Endodermal cell (in vitro differentiated cells): Measurements from ENCODE around the gene PON1. TPM values are rescaled to one million over a fixed set of nuclear protein-coding genes. Genes with fewer than 3 reads are reported as not detected.

Experiments used
- DNase-seq: peaks from one replicate; pipeline ENCODE4 v3.0.0-alpha.2; 2017
- H3K27ac ChIP-seq: 2 replicates; pipeline ENCODE4 v1.5.1; 2013; ENCODE audit warnings: mild to moderate bottlenecking, low read depth, low read length, moderate library complexity
- H3K27me3 ChIP-seq: 2 replicates; pipeline ENCODE4 v1.6.1; 2013; ENCODE audit warnings: mild to moderate bottlenecking, low read length, moderate library complexity; ENCODE audit not compliant: insufficient read depth, control insufficient read depth, poor library complexity, severe bottlenecking
- H3K36me3 ChIP-seq: 2 replicates; pipeline ENCODE4 v1.7.0; 2013; ENCODE audit warnings: mild to moderate bottlenecking, low read length, moderate library complexity; ENCODE audit not compliant: control insufficient read depth, insufficient read depth
- H3K4me1 ChIP-seq: one replicate; pipeline ENCODE4 v1.7.0; 2013; ENCODE audit warnings: low read length; ENCODE audit not compliant: control insufficient read depth, insufficient read depth
- H3K4me3 ChIP-seq: 2 replicates; pipeline ENCODE4 v1.5.1; 2013; ENCODE audit warnings: mild to moderate bottlenecking, low read length, moderate library complexity
- H3K9ac ChIP-seq: 2 replicates; pipeline ENCODE4 v1.6.1; 2013; ENCODE audit warnings: mild to moderate bottlenecking, low read length, moderate library complexity; ENCODE audit not compliant: poor library complexity, severe bottlenecking; ENCODE audit errors: extremely low read depth
- H3K9me3 ChIP-seq: 2 replicates; pipeline ENCODE4 v1.6.1; 2013; ENCODE audit warnings: mild to moderate bottlenecking, low read length, moderate library complexity; ENCODE audit not compliant: control insufficient read depth
- H3K27ac Mint-ChIP-seq: 2 replicates; pipeline ENCODE4 v1.8.0; 2020; ENCODE audit warnings: mixed read lengths
- H3K27me3 Mint-ChIP-seq: 2 replicates; pipeline ENCODE4 v1.8.0; 2021; ENCODE audit warnings: mild to moderate bottlenecking, mixed read lengths; ENCODE audit not compliant: insufficient read depth
- H3K36me3 Mint-ChIP-seq: 2 replicates; pipeline ENCODE4 v1.8.0; 2020; ENCODE audit warnings: low read depth, mixed read lengths
- H3K4me1 Mint-ChIP-seq: 2 replicates; pipeline ENCODE4 v1.8.0; 2020; ENCODE audit warnings: mixed read lengths
- H3K4me3 Mint-ChIP-seq: 2 replicates; pipeline ENCODE4 v1.8.0; 2020; ENCODE audit warnings: mild to moderate bottlenecking, moderate library complexity, mixed read lengths
- H3K9me3 Mint-ChIP-seq: 2 replicates; pipeline ENCODE4 v1.8.0; 2020; ENCODE audit warnings: mild to moderate bottlenecking, mixed read lengths
- CTCF ChIP-seq: fragments of 200-600 bp; sonication (generic); conservative IDR thresholded peaks from 2 replicates; pipeline ENCODE4 v1.5.0; 2021; ENCODE audit warnings: antibody characterized with exemption, mild to moderate bottlenecking
- WGBS, 2 experiments: methylation state at CpG; one replicate each; pipeline versions ENCODE4 v1.1.5 to v1.1.7; 2013; ENCODE audit warnings: missing lambda C conversion rate in 2 of 2, mixed read lengths in 1 of 2; ENCODE audit not compliant: insufficient coverage in 1 of 2, insufficient read length in 1 of 2; 5-methylcytosine and 5-hydroxymethylcytosine counted together
- total RNA-seq, 2 donors: library from RNA; stranded (reverse); fragmentation: NEBNext Ultra II Directional in 1 of 2; extraction: Animal tissue kit (Norgen Biotek cat#: 25700) in 1 of 2; gene quantifications; 2 replicates in 1 of 2; 3 replicates in 1 of 2; pipeline ENCODE4 v1.2.1, GENCODE V29; 2021

PON1 gene
- total RNA-seq, 2 donors from 2014 or later, result 0.48 TPM; not detected in 1

GRCh38 chr7:95255691-95256090, 68.6 kb downstream of the PON1 start:
- Histone ChIP-seq H3K27me3 (no peaks in the 10 kb centered on the region), H3K4me3 (no peak overlapping the region), H3K4me1 (no peaks in the 10 kb centered on the region), H3K27ac (no peak overlapping the region), H3K9me3 (no peaks in the 10 kb centered on the region), H3K36me3 (peaks cover 21% of the 10 kb centered on the region), H3K9ac (no peak overlapping the region)
- Mint-ChIP-seq H3K4me1 (no peaks in the 10 kb centered on the region), H3K4me3 (no peak overlapping the region), H3K27ac (no peak overlapping the region), H3K9me3 (peaks cover 2% of the 10 kb centered on the region), H3K27me3 (no peaks in the 10 kb centered on the region), H3K36me3 (peaks cover 10% of the 10 kb centered on the region)
- DNase-seq, result no peak
- no peak for TF ChIP-seq CTCF

DNA sequence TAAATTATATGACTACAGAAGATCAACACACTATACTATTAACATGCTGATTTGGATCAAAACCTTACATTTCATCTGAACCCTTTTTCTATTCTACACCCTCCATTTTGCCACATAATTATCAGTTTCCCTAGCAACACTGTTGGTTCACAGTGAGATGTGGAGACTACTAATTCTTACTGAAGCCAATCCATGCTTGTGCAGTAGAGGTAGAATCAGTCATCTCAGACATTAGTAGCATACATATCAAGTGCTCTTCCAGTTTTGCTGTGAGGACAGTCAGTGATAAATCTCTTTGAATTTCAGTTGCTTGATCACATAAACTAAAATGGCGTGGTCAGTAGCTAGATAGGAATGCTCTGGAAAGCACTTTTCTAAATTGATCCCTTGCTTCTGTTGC, 70.3 kb downstream of the PON1 start:
- no peak overlapping the region for H3K4me3 ChIP-seq
- no peaks in the 10 kb centered on the region for H3K9me3 ChIP-seq
- Mint-ChIP-seq H3K4me1 (no peaks in the 10 kb centered on the region), H3K27ac (no peak overlapping the region), H3K36me3 (peaks cover 10% of the 10 kb centered on the region), H3K27me3 (no peaks in the 10 kb centered on the region), H3K9me3 (peaks cover 2% of the 10 kb centered on the region), H3K4me3 (no peak overlapping the region)
- no peak overlapping the region for H3K9ac ChIP-seq
- no peak overlapping the region for H3K27ac ChIP-seq
- DNase-seq, result no peak
- H3K4me1 ChIP-seq, result no peaks in the 10 kb centered on the region
- no peaks in the 10 kb centered on the region for H3K27me3 ChIP-seq
- WGBS, 2 experiments, result 97 to 100% methylated on average over 1 of the region's 1 CpG
- TF ChIP-seq CTCF, result no peak
- peaks cover 21% of the 10 kb centered on the region for H3K36me3 ChIP-seq

DNA sequence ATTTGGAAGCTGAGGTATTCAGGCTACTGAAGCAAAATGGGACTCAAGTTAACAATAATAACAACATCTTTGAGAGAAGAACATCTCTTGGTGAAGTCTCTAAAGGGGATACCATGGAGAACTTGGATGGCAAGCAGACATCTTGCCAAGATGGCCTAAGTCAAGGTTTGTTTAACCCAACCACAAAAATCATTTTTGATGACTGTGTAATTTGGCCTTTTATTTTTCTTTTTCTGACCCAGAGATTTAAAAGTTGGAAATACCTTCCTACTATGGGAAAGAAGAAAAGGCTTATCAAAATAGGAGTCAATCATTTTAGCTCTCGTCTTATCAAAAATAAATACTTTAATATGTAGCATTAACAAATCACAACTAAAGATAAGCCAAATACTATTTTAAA, 72.4 kb downstream of the PON1 start:
- 100% methylated on average over 1 of the region's 1 CpG; no CpG with 5 or more reads in 1 of the 2 experiments for WGBS, 2 experiments

More for the DNA sequence above, 72.4 kb downstream of the PON1 start:
- Mint-ChIP-seq H3K4me1 (peaks cover 3% of the 10 kb centered on the region), H3K4me3 (no peak overlapping the region), H3K36me3 (peaks cover 5% of the 10 kb centered on the region), H3K27me3 (no peaks in the 10 kb centered on the region), H3K9me3 (no peaks in the 10 kb centered on the region), H3K27ac (no peak overlapping the region)
- H3K36me3 ChIP-seq, result peaks cover 21% of the 10 kb centered on the region
- no peak for DNase-seq
- TF ChIP-seq CTCF, result no peak
- H3K4me3 ChIP-seq, result no peak overlapping the region
- no peaks in the 10 kb centered on the region for H3K27me3 ChIP-seq
- H3K27ac ChIP-seq, result no peak overlapping the region
- no peaks in the 10 kb centered on the region for H3K9me3 ChIP-seq
- no peaks in the 10 kb centered on the region for H3K4me1 ChIP-seq
- H3K9ac ChIP-seq, result no peak overlapping the region
